ENCODE results near the gene KCNT2.

- TF ChIP-seq, protein P1, sequence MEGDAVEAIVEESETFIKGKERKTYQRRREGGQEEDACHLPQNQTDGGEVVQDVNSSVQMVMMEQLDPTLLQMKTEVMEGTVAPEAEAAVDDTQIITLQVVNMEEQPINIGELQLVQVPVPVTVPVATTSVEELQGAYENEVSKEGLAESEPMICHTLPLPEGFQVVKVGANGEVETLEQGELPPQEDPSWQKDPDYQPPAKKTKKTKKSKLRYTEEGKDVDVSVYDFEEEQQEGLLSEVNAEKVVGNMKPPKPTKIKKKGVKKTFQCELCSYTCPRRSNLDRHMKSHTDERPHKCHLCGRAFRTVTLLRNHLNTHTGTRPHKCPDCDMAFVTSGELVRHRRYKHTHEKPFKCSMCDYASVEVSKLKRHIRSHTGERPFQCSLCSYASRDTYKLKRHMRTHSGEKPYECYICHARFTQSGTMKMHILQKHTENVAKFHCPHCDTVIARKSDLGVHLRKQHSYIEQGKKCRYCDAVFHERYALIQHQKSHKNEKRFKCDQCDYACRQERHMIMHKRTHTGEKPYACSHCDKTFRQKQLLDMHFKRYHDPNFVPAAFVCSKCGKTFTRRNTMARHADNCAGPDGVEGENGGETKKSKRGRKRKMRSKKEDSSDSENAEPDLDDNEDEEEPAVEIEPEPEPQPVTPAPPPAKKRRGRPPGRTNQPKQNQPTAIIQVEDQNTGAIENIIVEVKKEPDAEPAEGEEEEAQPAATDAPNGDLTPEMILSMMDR (IDR thresholded peaks at IDR 0.05) = no peak
- no peak for TF ChIP-seq TCF7L2 (IDR thresholded peaks at IDR 0.05; ENCODE audit: low read depth, low read length)
Observed at GRCh38 chr1:196367838-196368237, 240.4 kb downstream of the KCNT2 start.
